Femur (tissue), 1 donor: ENCODE data around the gene F3.
"Not testable (repeated sequence)": the region's sequence is repeated elsewhere in the genome, so short reads cannot be mapped to it uniquely, and the experiment has no call there.

Experiments
- DNase-seq: peaks from one replicate; pipeline ENCODE4 v3.0.0-alpha.2; 2017

Gene F3

DNA sequence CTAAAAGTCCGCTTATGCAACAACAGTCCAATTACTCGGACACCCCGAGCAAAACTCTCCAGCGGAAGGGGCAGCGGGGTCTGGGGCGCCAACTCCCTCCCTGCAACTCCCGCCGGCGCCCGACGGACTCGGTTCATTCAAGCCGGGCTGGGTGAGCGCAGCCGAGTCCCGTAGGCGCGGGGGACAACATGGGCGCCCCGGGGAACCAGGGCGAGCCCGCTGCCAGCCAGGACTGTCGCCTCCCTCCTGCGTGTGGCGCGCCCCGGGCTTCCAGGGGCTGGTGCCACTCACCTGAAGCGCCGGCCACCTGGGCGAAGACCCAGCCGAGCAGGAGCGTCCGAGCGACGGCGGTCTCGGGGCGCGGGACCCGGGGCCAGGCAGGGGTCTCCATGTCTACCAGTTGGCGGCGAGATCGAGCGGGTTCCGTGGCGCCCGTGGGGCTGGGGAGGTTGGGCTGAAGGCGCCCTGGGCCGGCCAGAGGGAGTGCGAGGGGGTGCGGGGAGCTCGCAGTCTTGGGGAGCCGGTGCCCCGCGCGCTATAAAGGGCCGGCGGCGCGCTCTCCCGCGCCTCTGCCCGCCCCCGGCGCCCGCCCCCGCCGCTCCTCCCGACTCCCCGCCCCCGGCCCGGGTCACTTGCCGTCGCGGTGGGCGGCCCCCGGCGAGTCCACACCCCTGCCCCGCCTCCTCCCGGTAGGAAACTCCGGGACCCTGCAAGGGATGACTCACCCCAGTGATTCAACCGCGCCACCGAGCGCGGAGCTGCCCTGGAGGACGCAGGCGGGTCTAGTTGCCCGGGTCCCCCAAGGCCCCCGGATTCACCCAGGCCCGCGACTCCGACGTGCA lies at the start of gene F3:
Gene F3, minus strand, starts transcription at position 514 of the 842 bp plus-strand sequence. Its CDS starts 123 bp downstream, at position 391.
- peak; percentile 92 for DNase-seq

- no peak for DNase-seq
Measured at GRCh38 chr1:94590203-94591137, 48.9 kb upstream of the F3 start.

- DNase-seq = no peak
Measured at GRCh38 chr1:94589728-94590127, 48.2 kb upstream of the F3 start.

GRCh38 chr1:94582565-94582964 lies 41.0 kb upstream of the F3 start:
- no peak for DNase-seq

- no peak for DNase-seq
Measured at GRCh38 chr1:94580367-94581115, 39.0 kb upstream of the F3 start.

DNA sequence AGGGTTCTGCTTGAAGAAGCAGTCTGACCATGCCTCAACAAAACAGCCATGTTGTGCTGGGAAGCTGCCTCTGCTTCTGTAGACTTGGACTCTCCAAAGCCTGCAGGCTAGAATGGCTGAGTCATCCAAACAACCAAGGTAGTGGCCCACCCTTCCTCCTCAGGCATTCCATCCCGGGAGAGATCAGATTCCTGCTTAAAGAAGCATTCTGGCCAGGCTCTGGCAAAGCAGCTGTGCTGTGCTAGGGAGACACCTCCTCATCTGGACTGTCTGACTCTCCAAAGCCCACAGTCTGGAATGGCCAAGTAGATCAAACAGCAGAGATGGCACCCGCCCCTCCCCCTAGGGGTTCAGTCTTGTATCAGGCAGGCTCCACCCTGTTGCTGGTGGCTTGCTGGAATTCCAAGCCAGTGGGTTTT lies 38.3 kb upstream of the F3 start:
- DNase-seq = no peak

DNA sequence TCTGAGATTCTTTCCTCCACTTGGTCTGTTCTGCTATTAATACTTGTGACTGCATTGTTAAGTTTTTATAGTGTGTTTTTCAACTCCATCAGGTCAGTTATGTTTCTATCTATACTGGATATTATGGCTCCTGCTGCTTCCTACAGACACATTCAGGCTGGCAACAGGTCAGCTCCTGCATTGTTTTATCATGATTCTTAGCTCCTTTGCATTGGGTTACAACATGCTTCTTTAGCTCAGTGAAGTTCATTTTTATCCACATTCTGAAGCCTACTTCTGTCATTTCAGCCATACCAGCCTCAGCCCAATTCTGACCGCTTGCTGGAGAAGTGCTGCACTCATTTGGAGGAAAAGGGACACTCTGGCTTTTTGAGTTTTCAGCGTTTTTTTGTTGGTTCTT lies 37.3 kb upstream of the F3 start:
- no peak for DNase-seq

- DNase-seq = not testable (repeated sequence)
Measured at GRCh38 chr1:94573917-94574316, 32.4 kb upstream of the F3 start.

DNA sequence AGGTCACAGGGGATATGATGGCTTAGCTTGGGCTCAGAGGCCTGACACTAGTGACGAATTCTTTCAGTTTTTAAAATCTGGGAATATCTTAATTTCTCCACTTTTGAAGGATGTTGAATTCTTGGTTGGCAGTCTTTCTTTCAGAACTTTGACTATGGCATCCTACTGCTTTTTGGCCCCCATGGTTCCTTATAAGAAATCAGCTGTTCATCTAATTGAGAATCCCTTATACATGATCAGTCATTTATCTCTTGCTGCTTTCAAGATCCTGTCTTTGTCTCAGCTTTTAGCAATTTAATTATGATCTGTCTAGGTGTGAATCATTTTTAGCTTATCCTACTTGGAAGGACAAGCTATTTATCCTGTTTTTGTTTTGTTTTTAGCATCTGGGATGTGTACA lies 31.2 kb upstream of the F3 start:
- DNase-seq = no peak

GRCh38 chr1:94570965-94571364 lies 29.4 kb upstream of the F3 start:
- DNase-seq = not testable (repeated sequence)

DNA sequence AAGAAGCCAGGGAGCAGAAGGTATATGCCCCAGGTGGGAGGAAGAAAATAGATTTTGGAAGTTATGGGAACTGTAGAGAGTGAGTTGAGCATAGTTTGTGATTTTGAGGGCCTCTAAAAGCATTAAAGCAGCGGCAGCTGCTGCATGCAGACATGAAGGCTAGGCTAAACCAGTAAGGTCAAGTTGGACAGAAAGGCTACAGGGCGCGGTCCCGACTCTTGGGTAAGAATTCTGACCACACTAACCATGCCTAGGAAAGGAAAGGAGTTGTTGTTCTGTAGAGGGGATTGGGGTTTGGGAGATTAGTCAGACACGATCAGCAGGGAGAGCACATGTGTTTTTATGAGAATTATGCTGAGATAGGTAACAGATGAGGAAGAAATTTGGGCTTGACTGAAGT lies 27.2 kb upstream of the F3 start:
- not testable (repeated sequence) for DNase-seq

DNA sequence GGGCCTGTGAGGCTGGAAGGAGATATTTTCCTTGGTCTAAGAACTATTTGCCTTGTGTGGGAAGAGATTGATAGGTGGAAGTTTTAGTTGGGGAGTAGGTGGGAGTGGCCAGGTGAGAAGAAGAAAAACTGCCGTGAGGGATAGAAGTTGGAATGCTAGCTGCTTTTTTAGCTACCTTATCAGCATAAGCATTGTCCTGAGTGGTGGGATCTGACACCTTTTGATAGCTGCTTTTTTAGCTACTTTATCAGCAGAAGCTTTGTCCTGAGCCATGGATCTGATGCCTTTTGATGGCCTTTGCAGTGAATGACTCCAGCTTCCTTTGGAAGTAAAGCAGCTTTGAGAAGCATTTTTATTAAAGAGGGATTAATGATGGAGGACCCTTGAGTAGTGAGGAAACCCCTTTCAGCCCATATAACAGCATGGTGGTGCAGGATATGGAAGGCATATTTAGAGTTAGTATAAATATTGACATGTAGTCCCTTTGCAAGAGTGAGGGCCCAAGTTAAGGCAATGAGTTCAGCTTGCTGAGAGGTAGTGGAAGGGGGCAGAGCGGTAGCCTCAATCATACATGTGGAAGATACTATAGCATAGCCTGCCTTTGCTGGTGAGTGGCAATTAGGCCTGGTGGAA lies 26.5 kb upstream of the F3 start:
- not testable (repeated sequence) for DNase-seq

DNA sequence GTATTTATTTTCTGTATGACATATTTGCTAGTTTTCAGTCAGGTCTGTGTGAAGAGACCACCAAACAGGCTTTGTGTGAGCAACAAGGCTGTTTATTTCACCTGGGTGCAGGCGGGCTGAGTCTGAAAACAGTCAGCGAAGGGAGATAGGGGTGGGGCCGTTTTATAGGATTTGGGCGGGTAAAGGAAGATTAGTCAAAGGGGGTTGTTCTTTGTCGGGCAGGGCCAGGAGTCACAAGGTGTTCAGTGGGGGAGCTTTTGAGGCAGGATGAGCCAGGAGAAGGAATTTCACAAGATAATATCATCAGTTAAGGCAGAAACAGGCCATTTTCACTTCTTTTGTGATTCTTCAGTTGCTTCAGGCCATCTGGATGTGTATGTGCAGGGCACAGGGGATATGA lies 24.9 kb upstream of the F3 start:
- DNase-seq = not testable (repeated sequence)

DNA sequence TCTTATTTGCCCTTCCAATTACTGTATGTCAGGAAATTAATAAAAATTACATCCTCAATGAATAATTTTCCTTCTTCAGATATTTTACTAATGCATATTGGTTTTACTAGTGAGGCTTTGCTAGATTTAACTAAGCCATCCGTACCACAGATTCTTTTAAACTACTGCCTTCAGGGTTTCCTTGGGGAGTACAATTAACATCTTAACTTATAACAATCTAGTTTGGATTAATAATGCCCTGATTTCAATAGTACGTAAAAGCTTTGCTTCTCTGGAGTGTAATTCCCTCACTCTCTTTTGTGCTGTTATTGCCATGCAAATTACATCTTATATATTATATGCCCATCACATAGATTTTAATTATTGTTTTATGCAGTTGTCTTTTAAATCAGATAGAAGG lies 24.3 kb upstream of the F3 start:
- no peak for DNase-seq

DNA sequence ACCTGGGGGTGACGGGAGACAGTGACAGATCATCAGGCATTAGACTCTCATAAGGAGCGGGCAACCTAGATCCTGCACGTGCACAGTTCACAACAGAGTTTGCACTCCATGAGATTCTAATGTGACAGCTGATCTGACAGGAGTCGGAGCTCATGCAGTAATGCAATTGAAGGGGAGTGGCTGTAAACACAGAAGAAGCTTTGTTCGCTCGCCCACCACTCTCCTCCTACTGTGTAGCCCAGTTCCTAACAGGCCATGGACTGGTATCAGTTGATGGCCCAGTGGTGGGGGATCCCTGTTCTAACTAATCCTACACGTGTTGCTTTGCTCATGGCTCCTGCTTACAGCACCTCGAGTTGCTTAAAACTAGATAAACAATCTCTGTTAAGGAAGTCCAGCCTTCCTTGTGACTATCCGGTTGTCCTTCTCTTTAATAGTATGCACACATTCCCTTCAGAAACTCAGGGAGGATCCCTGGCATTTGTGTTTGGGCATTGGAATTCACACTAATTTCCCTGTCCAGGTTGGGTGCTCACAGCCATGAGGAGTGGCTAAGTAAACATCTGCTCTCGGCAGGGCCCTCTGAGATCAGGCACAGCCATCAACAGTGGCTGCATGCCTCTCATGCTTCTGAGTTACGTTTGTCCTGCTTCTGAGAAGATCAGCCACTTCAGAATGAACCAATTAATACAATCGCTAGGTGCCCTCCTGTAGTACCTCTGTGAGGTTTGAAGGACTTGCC lies 21.1 kb upstream of the F3 start:
- DNase-seq = no peak

GRCh38 chr1:94560333-94560732 lies 18.8 kb upstream of the F3 start:
- DNase-seq = no peak

DNA sequence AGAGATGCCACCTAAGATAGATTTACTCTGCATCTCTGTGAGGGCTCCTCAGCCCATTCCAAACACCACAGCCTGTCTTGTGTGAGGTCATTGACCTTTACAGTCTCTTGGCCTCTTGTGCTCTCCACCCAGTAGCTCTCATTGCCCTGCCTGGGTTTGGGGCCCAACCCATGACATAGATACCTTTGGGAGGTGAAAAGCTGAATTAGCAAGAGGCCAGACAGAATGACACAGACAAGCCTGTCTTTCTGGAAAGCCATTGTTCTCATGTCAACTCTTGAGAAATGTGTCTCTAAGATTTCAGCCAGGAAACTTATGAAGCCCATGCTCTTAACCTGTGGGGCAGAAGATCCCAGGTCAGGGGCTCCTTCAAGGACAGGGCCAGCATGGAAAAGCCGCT lies 18.4 kb upstream of the F3 start:
- no peak for DNase-seq

- DNase-seq = no peak
Measured at GRCh38 chr1:94555091-94555490, 13.5 kb upstream of the F3 start.

GRCh38 chr1:94554580-94554979 lies 13.0 kb upstream of the F3 start:
- no peak for DNase-seq

GRCh38 chr1:94553931-94554330 lies 12.4 kb upstream of the F3 start:
- DNase-seq = no peak

GRCh38 chr1:94553323-94553730 lies 11.8 kb upstream of the F3 start:
- no peak for DNase-seq

GRCh38 chr1:94552071-94552586 lies 10.6 kb upstream of the F3 start:
- DNase-seq = no peak
